C4-2B (cell line): Measurements from ENCODE around the gene WDR62.

ENCODE experiments used
- CTCF ChIP-seq: fragments of 450-650 bp; conservative IDR thresholded peaks from 2 replicates; pipeline ENCODE4 v1.5.1; 2017; ENCODE audit warnings: mild to moderate bottlenecking
- ZFX ChIP-seq: fragments of 450-650 bp; IDR thresholded peaks from 2 replicates; pipeline ENCODE4 v1.6.1; 2017

- no peak for TF ChIP-seq CTCF
- no peak for TF ChIP-seq ZFX
These were observed 97.3 kb downstream of the WDR62 start for GRCh38 chr19:36152019-36152351.
